Daoy (cell line): ENCODE measurements around the gene FBXL13. TPM values are rescaled to one million over a fixed set of nuclear protein-coding genes. Genes with fewer than 3 reads are reported as not detected.
A peak's percentile ranks its signal among the peaks of the same experiment; 100 is the strongest.

Experiments
- DNase-seq: peaks from one replicate; pipeline ENCODE4 v3.0.0-alpha.2; 2015; ENCODE audit warnings: low read depth
- total RNA-seq: library from RNA; depleted of rRNA; stranded (reverse); fragments of >200 nt; shearing (Covaris generic); gene quantifications from 2 replicates; pipeline ENCODE4 v1.2.3, GENCODE V29; 2014

FBXL13 gene
- total RNA-seq, 1 experiment from 2014 or later = 3.1 TPM

GRCh38 chr7:102896585-102896984, 178.0 kb downstream of the FBXL13 start:
- no peak for DNase-seq

DNA sequence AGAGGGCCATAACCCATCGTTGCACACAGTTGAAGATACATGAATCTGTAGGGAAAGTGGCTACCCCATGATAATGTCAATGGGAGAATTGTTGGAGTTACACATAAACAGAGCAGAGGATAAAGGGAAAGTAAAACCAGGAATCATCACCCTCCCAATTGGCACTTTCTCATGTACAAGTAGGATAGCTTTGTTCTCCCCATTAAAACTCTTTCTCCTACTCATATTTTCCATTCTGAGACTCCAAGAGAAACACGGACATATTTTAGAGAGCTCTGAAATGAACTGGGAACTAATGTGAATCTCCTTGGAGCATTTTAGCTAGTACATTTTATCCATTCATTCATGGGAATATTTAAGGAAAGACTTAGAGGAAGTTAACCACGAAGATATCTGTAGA, 179.0 kb downstream of the FBXL13 start:
- no peak for DNase-seq

DNA sequence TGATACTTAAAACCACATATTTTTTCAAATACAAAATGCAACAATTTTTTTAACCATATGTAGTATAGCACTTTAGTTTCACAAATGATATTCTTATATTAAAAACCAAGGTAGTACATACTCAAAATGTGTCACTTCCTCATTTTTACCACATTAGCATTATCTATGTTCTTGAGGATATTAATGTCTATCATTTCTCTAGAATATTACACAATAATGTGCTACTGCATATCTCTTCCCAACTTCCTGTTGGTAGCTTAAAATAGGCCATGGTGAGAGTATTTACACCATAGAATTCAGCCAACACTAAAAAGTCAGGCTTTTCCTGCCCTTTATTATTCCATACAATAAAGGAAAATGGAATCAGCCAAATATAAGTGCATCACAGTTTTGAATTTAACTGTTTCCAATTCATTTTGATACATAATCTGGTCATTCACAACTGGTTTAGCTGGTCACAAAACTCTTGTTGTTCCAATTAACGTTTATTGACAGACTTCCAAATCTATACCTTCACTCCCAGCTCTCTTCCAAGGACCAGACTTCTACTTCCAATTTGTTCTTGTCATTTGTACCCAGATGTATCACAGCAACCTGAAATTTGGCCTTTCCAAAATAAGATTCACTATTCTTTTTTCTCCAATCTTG, 181.8 kb downstream of the FBXL13 start:
- DNase-seq = no peak

GRCh38 chr7:102891693-102892261, 182.8 kb downstream of the FBXL13 start:
- peak; percentile 94 for DNase-seq

DNA sequence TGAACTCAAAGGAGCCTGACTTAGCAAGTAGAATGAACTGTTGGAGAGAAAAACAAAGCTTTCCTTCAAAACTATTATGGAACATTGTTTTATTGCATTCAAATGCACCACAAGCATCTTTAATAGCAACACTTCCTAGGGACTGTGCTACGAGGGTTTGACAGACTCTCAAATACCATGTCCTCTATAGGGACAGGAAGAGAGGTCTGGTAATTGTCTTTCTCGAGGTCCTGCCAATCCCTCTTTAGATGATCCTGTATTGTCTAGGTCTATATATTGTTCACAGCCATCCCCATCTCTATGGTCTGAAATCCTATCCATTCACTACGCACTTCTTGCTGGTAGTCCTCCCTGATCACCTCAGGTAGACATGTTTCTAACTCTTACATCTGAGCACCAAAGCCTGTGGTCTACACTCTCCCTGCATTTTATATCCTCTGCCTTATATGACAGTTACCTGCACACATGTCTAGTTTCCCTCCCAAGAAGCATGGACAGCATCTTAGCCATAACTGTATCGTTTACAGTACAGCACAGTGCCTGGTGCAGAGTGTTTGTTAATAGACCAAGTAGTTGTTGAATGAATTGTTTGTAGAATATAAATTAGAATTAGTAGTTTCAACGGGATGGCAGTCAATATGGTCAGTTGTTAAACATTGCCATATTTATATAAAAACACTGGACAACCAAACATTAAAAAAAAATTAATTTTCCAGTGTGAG, 183.5 kb downstream of the FBXL13 start:
- no peak for DNase-seq

DNA sequence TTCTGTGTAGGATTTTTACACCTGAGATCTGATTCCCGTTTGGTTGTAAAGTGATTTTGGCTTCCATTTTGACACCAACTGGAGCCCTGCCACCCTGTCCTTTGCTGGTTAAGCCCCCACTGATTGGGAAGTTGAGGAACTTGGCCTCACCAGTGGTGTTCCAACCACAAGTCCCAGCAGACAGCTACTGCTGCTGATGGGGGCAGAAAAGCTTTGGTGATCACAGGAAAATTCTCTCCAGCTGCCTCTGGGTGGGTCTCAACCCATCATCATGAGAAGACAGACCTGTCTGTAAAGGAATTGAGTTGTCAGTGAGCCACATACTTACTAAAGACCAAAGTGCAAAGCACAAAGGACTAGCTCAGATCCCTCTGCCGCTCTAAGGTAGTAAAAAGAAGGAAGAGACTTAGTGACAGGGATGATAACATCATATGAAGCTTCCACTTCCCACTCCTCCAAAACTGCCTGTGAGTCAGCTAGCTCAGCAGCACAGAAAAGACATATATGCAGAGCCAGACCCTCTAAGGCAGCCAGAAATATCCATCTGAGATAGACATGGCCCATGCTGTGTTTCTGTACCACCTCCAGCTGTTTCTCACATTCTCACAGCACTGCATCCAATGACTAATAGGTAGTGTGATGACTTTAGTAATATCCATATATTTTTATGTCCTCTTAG, 184.2 kb downstream of the FBXL13 start:
- peak; percentile 68 for DNase-seq

DNA sequence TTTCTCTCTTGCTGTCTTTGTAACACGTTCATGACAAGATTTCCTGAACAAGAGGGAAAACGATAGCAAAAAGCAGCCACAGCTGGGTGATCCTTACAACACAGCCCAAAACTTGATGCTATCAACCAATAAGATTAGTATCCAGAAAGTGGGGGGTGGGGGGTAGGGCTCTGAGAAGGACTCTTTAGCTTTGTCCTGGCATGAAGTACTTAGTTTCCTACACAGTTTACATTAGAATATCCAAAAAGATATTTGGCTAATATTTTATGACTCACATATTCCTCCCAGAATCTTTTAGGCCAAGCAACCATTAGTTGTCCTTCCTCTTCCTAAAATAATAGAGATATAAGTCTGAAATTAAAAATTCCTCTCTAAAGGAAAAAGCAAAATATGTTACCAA, 184.7 kb downstream of the FBXL13 start:
- no peak for DNase-seq

GRCh38 chr7:102888561-102889233, 185.9 kb downstream of the FBXL13 start:
- no peak for DNase-seq

DNA sequence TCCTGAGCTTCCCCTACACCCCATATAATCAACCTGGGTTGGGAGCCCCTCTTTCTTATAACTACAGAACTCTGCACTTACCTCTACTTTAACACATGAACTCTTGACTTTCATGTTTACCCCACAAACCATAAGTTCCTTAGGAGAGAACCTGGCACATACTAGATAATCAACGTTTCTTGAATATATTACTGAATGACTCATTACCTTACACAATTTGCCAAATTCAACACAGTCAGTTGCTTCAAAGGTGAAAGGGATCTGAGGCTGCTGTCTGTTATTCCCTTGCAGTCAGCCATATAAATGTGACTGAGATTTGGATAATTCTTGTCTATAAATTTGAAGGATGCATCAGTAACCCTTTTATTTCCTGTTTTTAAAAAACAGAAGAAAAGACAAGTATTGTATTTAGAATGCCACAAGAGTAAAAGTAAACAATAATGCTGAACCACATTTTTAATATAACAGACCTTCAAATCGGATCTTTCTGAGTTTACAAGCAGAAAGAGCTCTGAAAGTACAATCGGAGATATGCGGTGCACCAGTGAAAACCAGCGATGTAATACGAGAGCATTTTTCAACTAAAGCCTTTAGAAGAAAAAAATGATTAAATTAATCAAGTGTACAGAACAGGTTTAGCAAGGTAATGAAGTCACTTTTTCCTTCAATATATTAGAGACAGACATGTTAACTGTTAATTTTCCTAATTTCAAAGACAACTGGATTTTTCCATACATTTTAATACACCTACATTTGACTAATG, 191.3 kb downstream of the FBXL13 start:
- peak; percentile 74 for DNase-seq

- DNase-seq = peak; percentile 99
Measured at GRCh38 chr7:102875700-102876295, 198.8 kb downstream of the FBXL13 start.

- no peak for DNase-seq
Measured at GRCh38 chr7:102874966-102875365, 199.6 kb downstream of the FBXL13 start.

DNA sequence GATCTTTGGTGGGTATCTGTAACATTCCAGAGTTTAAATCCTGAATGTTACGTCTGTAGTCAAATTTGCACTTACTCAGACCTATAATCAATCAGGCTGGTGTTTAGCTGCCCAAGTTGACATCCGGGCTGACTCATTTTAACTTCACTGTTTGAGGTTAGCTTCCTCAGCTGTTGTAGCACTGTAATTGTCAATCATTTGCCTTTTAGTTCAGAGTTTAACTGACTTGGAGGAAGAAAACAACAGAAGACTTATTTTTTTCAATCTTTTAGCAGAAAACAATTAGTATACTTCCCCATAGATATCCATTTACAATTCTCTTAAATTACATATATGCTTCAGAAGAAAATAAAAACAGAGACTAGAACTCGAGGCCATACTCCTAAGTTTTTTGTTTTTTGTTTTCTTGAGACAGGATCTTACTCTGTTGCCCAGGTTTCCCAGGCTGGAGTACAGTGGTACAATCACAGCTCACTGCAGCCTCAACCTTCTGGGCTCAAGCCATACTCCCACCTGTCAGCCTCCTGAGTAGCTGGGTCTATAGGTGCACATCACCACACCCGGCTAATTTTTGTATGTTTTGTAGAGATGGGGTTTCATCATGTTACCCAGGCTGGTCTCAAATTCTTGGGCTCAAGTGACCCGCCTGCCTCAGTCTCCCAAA, 200.3 kb downstream of the FBXL13 start:
- DNase-seq = peak; percentile 94

DNA sequence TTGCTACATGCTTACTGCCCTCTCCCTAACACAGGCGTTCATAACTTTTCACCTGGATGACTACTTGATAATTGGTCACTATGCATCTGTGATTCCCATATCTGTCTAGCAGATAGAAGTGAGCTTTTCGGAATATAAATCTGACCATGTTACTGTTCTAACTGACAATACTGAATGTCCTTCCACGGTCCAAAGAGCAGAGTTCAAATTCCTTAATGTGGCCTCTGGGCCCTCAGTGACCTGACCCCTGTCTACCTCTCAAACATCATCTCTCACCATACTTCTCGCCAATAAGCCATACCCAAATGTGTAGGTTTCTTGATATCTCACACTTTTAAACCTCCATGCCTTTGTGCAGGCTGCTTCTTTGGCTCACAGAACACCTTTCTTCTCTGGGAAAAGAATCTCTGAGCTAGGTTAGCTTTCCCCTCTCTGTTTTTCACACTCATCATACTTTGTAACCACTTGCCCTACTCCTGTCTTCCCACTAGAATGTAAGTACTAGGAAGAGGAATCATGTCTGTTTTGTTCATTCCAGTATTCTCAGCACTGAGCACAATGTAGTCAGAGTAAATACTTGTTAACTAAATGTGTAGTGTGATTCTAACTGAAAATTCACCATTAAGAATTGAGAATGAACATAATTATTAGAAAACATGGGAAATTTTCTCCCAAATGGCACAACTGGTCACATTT, 201.0 kb downstream of the FBXL13 start:
- peak; percentile 35 for DNase-seq

- DNase-seq = peak; percentile 98
Measured at GRCh38 chr7:102872460-102872859, 202.1 kb downstream of the FBXL13 start.

DNA sequence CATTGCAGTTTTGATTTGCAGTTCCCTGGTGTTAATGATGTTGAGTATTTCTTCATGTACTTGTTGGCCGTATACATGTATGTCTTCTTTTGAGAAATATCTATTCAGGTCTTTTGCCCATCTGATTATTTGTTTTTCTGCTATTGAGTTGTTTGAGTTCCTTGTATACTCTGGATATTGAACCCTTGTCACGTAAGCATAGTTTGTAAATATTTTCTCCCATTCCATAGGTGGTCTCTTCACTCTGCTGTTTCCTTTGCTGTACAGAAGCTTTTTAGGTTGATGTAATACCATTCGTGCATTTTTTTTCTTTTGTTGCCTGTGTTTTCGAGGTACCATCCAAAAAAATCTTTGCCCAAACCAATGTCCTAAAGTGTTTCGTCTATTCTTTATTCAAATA, 205.4 kb downstream of the FBXL13 start:
- no peak for DNase-seq

DNA sequence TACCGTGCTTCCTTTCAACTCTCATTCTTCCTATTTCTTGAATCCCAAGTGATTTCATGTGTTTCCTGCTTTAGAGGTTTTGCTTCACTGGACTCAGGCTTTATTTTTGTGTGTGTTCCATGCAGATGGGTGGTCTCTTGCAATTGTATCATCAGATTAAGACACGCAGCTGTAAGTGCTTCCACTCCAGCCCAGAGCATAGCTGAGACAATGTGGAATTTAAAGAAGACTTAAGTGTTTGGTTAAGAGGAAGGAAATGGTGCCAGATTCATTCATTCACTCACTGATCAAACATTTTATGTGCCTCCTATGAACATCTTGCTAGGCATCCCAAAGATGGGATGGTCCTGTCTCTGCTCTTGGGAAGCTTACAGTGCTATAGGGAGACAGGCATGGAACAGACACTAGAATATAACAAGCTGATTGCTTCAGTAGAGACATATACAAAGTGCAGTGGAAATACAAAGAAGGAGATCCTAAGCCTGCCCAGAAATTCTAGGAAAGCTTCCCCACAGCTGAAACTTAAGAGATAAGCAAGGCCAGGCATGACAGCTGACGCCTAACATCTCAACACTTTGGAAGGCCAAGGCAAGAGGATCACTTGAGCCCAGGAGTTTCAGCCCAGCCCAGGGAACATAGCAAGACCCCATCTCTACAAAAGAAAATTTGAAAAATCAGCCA, 207.9 kb downstream of the FBXL13 start:
- DNase-seq = no peak

- DNase-seq = no peak
Measured at GRCh38 chr7:102864958-102865357, 209.6 kb downstream of the FBXL13 start.

DNA sequence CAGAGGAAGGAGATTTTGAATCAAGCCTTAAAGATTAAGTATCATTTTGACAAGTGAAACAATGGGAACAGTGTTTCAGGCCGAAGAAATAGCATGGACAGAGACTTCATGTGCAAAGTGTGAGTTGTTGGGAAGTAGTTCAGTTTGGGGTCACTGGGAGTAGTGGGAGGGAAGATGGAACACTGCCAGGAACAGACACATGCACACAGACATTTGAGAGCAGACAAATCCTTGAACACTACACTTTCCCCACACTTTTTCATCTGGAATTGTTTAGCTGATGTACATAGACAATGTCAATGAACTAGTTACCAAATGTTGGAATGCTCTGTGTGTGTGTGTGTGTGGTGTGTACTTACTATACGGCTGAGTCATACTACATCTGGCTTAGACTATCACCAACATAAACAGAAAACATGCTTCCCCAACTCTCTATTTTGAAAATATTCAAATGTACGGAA, 214.2 kb downstream of the FBXL13 start:
- peak; percentile 59 for DNase-seq

GRCh38 chr7:102859799-102860125, 214.8 kb downstream of the FBXL13 start:
- DNase-seq = no peak
